HCT116 (cell line): ENCODE data around the gene C14orf39. TPM values are rescaled to one million over a fixed set of nuclear protein-coding genes. Genes with fewer than 3 reads are reported as not detected.

Source experiments
- ATAC-seq: fragments of 200-7000 bp; cut with Tn5 transposase; 2 replicates; pipeline ENCODE4 v1.9.1; 2020; ENCODE audit warnings: mild to moderate bottlenecking, moderate library complexity
- BruUV-seq: library from RNA; stranded (reverse); fragments of 400-500 nt; replicated peaks from 2 replicates; lab custom pipeline; 2021; lab: Mats Ljungman, UMichigan
- CTCF ChIA-PET: fragments of 300-600 bp; sonication (Branson Sonifier 250); formaldehyde crosslinking; loops from one replicate; lab custom pipeline; 2021; ENCODE audit warnings: antibody characterized with exemption; lab: Charles Lee
- POLR2A ChIA-PET: fragments of 300-600, 350-600 bp; sonication (Branson Sonifier 250); formaldehyde crosslinking; loops from one replicate; lab custom pipeline; 2021; ENCODE audit warnings: antibody characterized with exemption; lab: Charles Lee
- RAD21 ChIA-PET, 2 experiments: fragments of 300-600 bp; sonication (Branson Sonifier 250); formaldehyde crosslinking; loops; one replicate each; lab custom pipeline; 2023; ENCODE audit warnings: low total read pairs in 2 of 2; ENCODE audit not compliant: uncharacterized antibody in 2 of 2, unreplicated experiment in 2 of 2, low non-redundant PET in 1 of 2; lab: Charles Lee
- DNase-seq: peaks from one replicate; pipeline ENCODE4 v3.0.0-alpha.2; 2010; ENCODE audit warnings: low read depth, low spot score
- H2AFZ ChIP-seq: fragments of 200-600 bp; shearing (Covaris generic), sonication (generic); 2 replicates; pipeline ENCODE4 v1.6.1; 2017; ENCODE audit warnings: low read depth, mixed run types, mixed read lengths, antibody characterized with exemption, low read length; ENCODE audit not compliant: poor library complexity, severe bottlenecking
- H3K27ac ChIP-seq: 2 replicates; pipeline ENCODE4 v1.5.1; 2012; ENCODE audit warnings: low read depth, low read length
- H3K27me3 ChIP-seq: fragments of 200-600 bp; sonication (generic); 2 replicates; pipeline ENCODE4 v1.6.1; 2016; ENCODE audit warnings: mixed run types, low read length, mixed read lengths; ENCODE audit not compliant: insufficient read depth
- H3K36me3 ChIP-seq, 2 experiments: fragments of 200-500 bp in 1 of 2; fragments of 200-600 bp in 1 of 2; sonication (Bioruptor generic) in 1 of 2; sonication (generic) in 1 of 2; 2 replicates each; pipeline versions ENCODE4 v1.5.1 to v1.6.1; 2014 to 2016; ENCODE audit warnings: low read length in 2 of 2, inconsistent platforms in 1 of 2, mixed read lengths in 1 of 2, mixed run types in 1 of 2; ENCODE audit not compliant: insufficient read depth in 2 of 2, control insufficient read depth in 1 of 2
- H3K4me1 ChIP-seq, 2 experiments: fragments of 200-600 bp in 1 of 2; sonication (generic) in 1 of 2; 2 replicates each; pipeline versions ENCODE4 v1.5.1 to v1.6.1; 2012 to 2017; ENCODE audit warnings: low read length in 2 of 2, inconsistent platforms in 1 of 2, mild to moderate bottlenecking in 1 of 2, mixed read lengths in 1 of 2, mixed run types in 1 of 2, moderate library complexity in 1 of 2; ENCODE audit not compliant: insufficient read depth in 2 of 2, control insufficient read depth in 1 of 2
- H3K4me2 ChIP-seq: fragments of 200-600 bp; sonication (generic); 2 replicates; pipeline ENCODE4 v1.6.1; 2017; ENCODE audit warnings: mixed run types, low read length, mixed read lengths
- H3K4me3 ChIP-seq, 2 experiments: fragments of 200-600 bp in 1 of 2; sonication (generic) in 1 of 2; replicated peaks in 1 of 2; 2 replicates each; pipeline ENCODE4 v1.5.1; 2011 to 2016; ENCODE audit warnings: low read length in 2 of 2, control low read depth in 1 of 2, low read depth in 1 of 2, mild to moderate bottlenecking in 1 of 2, mixed read lengths in 1 of 2, mixed run types in 1 of 2
- H3K79me2 ChIP-seq: fragments of 200-600 bp; sonication (generic); 2 replicates; pipeline ENCODE4 v1.6.1; 2017; ENCODE audit warnings: mild to moderate bottlenecking, mixed run types, low read length, moderate library complexity, mixed read lengths; ENCODE audit not compliant: insufficient read depth
- H3K9ac ChIP-seq: fragments of 200-600 bp; sonication (generic); 2 replicates; pipeline ENCODE4 v1.6.1; 2016; ENCODE audit warnings: low read length, mixed read lengths
- H3K9me2 ChIP-seq: fragments of 200-600 bp; sonication (generic), shearing (Covaris generic); 2 replicates; pipeline ENCODE4 v1.6.1; 2017; ENCODE audit warnings: mixed run types, mild to moderate bottlenecking, moderate library complexity; ENCODE audit not compliant: insufficient read depth
- H3K9me3 ChIP-seq, 2 experiments: fragments of 200-500 bp in 1 of 2; fragments of 200-600 bp in 1 of 2; sonication (Bioruptor generic) in 1 of 2; sonication (generic) in 1 of 2; 2 replicates each; pipeline ENCODE4 v1.6.1; 2014 to 2017; ENCODE audit warnings: low read length in 2 of 2, mixed read lengths in 2 of 2, inconsistent platforms in 1 of 2, low read depth in 1 of 2, mild to moderate bottlenecking in 1 of 2, mixed run types in 1 of 2, moderate library complexity in 1 of 2; ENCODE audit not compliant: control insufficient read depth in 1 of 2, insufficient read depth in 1 of 2
- H4K20me1 ChIP-seq: fragments of 200-600 bp; sonication (generic), shearing (Covaris generic); 2 replicates; pipeline ENCODE4 v1.6.1; 2017; ENCODE audit warnings: mixed run types, mild to moderate bottlenecking, moderate library complexity; ENCODE audit not compliant: insufficient read depth
- CBX3 ChIP-seq: IDR thresholded peaks from 2 replicates; pipeline ENCODE4 v1.6.1; 2012; ENCODE audit warnings: low read depth
- CEBPB ChIP-seq: IDR thresholded peaks from 2 replicates; pipeline ENCODE4 v1.6.1; 2012; ENCODE audit warnings: low read depth
- ELF1 ChIP-seq: IDR thresholded peaks from 2 replicates; pipeline ENCODE4 v1.6.1; 2012; ENCODE audit warnings: low read depth, borderline replicate concordance
- EZH2phosphoT487 ChIP-seq: fragments of 200-600 bp; IDR thresholded peaks from 2 replicates; pipeline ENCODE4 v1.6.1; 2018; ENCODE audit warnings: antibody characterized with exemption, borderline replicate concordance
- FOSL1 ChIP-seq: IDR thresholded peaks from 2 replicates; pipeline ENCODE4 v1.6.1; 2012; ENCODE audit warnings: low read depth
- MAX ChIP-seq: IDR thresholded peaks from 2 replicates; pipeline ENCODE4 v1.6.1; 2012
- POLR2A ChIP-seq: IDR thresholded peaks from 2 replicates; pipeline ENCODE4 v1.7.0; 2011; ENCODE audit warnings: borderline replicate concordance; ENCODE audit not compliant: insufficient read depth, insufficient read length; ENCODE audit errors: extremely low read depth
- POLR2AphosphoS5 ChIP-seq: IDR thresholded peaks from 2 replicates; pipeline ENCODE4 v1.6.1; 2011; ENCODE audit warnings: mild to moderate bottlenecking, low read depth, low read length, moderate library complexity
- REST ChIP-seq: IDR thresholded peaks from 2 replicates; pipeline ENCODE4 v1.6.1; 2012; ENCODE audit warnings: low read depth
- SIN3A ChIP-seq: IDR thresholded peaks from 2 replicates; pipeline ENCODE4 v1.6.1; 2012; ENCODE audit warnings: low read depth
- SP1 ChIP-seq: IDR thresholded peaks from 2 replicates; pipeline ENCODE4 v1.6.1; 2012; ENCODE audit warnings: low read depth
- SRF ChIP-seq: IDR thresholded peaks from 2 replicates; pipeline ENCODE4 v1.6.1; 2012; ENCODE audit warnings: low read depth
- TCF7L2 ChIP-seq: IDR thresholded peaks from 2 replicates; pipeline ENCODE4 v1.7.0; 2011; ENCODE audit warnings: borderline replicate concordance, inconsistent platforms; ENCODE audit not compliant: insufficient read depth, insufficient read length; ENCODE audit errors: extremely low read depth
- YY1 ChIP-seq: IDR thresholded peaks from 2 replicates; pipeline ENCODE4 v1.6.1; 2011; ENCODE audit warnings: low read length, low read depth, moderate library complexity, mild to moderate bottlenecking; ENCODE audit not compliant: insufficient replicate concordance; ENCODE audit errors: extremely low read depth
- ZFX ChIP-seq: fragments of 450-650 bp; IDR thresholded peaks from 2 replicates; pipeline ENCODE4 v1.6.1; 2017
- ZNF274 ChIP-seq: fragments of 200-500 bp; sonication (Bioruptor generic); IDR thresholded peaks from 2 replicates; pipeline ENCODE4 v1.6.1; 2014; ENCODE audit warnings: mild to moderate bottlenecking, low read depth, low read length, inconsistent platforms
- intact Hi-C: fragments of 100-400 bp; cut with micrococcal nuclease; formaldehyde crosslinking; loops from 2 replicates; pipeline ENCODE4 v1.10.0; 2022
- total RNA-seq: library from RNA; stranded (reverse); gene quantifications from one replicate; pipeline ENCODE4 v1.2.1, GENCODE V29; 2021; ENCODE audit not compliant: unreplicated experiment

C14orf39 gene
- total RNA-seq, 1 experiment from 2014 or later: not detected

- TF ChIP-seq TCF7L2: no peak
- no peak for TF ChIP-seq POLR2AphosphoS5
- no peak for TF ChIP-seq POLR2A
- TF ChIP-seq SP1: peak; percentile 30; the same call in 1 of the 2 replicates
- no peak; the same call in 1 of the 2 replicates for TF ChIP-seq CBX3
- TF ChIP-seq EZH2phosphoT487: no peak
- peak; percentile 54 for TF ChIP-seq CEBPB
- TF ChIP-seq REST: no peak
- TF ChIP-seq ZFX: no peak
Observed at GRCh38 chr14:60532442-60532841, 46.6 kb upstream of the C14orf39 start (continued).

GRCh38 chr14:60515511-60516289, 29.8 kb upstream of the C14orf39 start:
- ChIA-PET RAD21 (no interaction called here), POLR2A (no interaction called here), CTCF (no interaction called here)
- Histone ChIP-seq H3K9me2 (no peaks in the 10 kb centered on the region), H3K36me3 (no peaks in the 10 kb centered on the region), H3K9me3 (no peaks in the 10 kb centered on the region), H3K79me2 (no peaks in the 10 kb centered on the region), H3K4me2 (no peak overlapping the region), H3K4me3 (no peak overlapping the region), H3K9ac (no peak overlapping the region), H3K4me1 (no peaks in the 10 kb centered on the region), H3K27me3 (0 out of 2 replicates have a peak, but pooled peaks cover 7% of the 10 kb centered on the region), H3K27ac (no peak overlapping the region), H4K20me1 (no peaks in the 10 kb centered on the region), H2AFZ (no peak overlapping the region)
- ATAC-seq: no peak
- TF ChIP-seq ZNF274: no peak
- no peak for TF ChIP-seq ELF1
- TF ChIP-seq ZFX: no peak
- TF ChIP-seq SIN3A: no peak
- TF ChIP-seq MAX: no peak
- TF ChIP-seq POLR2A: no peak
- TF ChIP-seq POLR2AphosphoS5: no peak
- no peak for TF ChIP-seq SRF
- no peak for TF ChIP-seq SP1
- TF ChIP-seq EZH2phosphoT487: no peak
- no peak for TF ChIP-seq YY1
- TF ChIP-seq CBX3: no peak
- no peak for TF ChIP-seq CEBPB
- no peak for TF ChIP-seq TCF7L2
- TF ChIP-seq FOSL1: no peak
- no TSS peak for BruUV-seq
- no peak for DNase-seq
- intact Hi-C loops: no loop called here
